Esophagus squamous epithelium (tissue), 5 donors: Measurements from ENCODE around the gene PRUNE2. TPM values are rescaled to one million over a fixed set of nuclear protein-coding genes. Genes with fewer than 3 reads are reported as not detected.

Source experiments
- DNase-seq: peaks from one replicate; lab custom pipeline; 2025; lab: John Stamatoyannopoulos, UW
- H3K27ac ChIP-seq, 4 donors: fragments of 200-600 bp; sonication (generic); one replicate each; pipeline ENCODE4 v1.5.1; 2016 to 2019; ENCODE audit warnings: mild to moderate bottlenecking in 1 of 4
- H3K27me3 ChIP-seq, 4 donors: fragments of 200-600 bp; sonication (generic); 1 replicate in 3 of 4; 2 replicates in 1 of 4; pipeline versions ENCODE4 v1.5.1 to v1.6.0; 2017 to 2021; ENCODE audit warnings: antibody characterized with exemption in 1 of 4
- H3K36me3 ChIP-seq, 3 donors: fragments of 200-600 bp; sonication (generic); one replicate each; pipeline ENCODE4 v1.5.1; 2016 to 2019
- H3K4me1 ChIP-seq, 3 donors: fragments of 200-600 bp; sonication (generic); one replicate each; pipeline ENCODE4 v1.5.1; 2017 to 2019
- H3K4me3 ChIP-seq, 4 donors: fragments of 200-600 bp; sonication (generic); 1 replicate in 3 of 4; 2 replicates in 1 of 4; pipeline ENCODE4 v1.5.1; 2016 to 2019; ENCODE audit warnings: mild to moderate bottlenecking in 2 of 4, moderate library complexity in 1 of 4
- H3K9me3 ChIP-seq, 3 donors: fragments of 200-600 bp; sonication (generic); one replicate each; pipeline ENCODE4 v1.5.1; 2016 to 2019
- CTCF ChIP-seq, 6 experiments: fragments of 450-650 bp in 4 of 6; fragments of 200-600 bp in 2 of 6; sonication (generic) in 2 of 6; IDR thresholded peaks; one replicate each; pipeline ENCODE4 v1.5.1; 2016 to 2019; ENCODE audit warnings: antibody characterized with exemption in 6 of 6, mild to moderate bottlenecking in 4 of 6, moderate library complexity in 4 of 6
- POLR2A ChIP-seq, 4 donors: fragments of 450-650 bp; IDR thresholded peaks; one replicate each; pipeline ENCODE4 v1.6.1; 2017; ENCODE audit warnings: antibody characterized with exemption in 4 of 4, mild to moderate bottlenecking in 4 of 4, moderate library complexity in 3 of 4
- WGBS, 2 donors: methylation state at CpG; one replicate each; pipeline ENCODE4 v1.1.5; 2018; 5-methylcytosine and 5-hydroxymethylcytosine counted together
- intact Hi-C: fragments of 100-400 bp; cut with DNase I; formaldehyde crosslinking; loops from one replicate; pipeline ENCODE4 v1.15.0; 2022
- total RNA-seq, 4 donors: library from RNA; depleted of rRNA; stranded (reverse); fragments of >200 nt; gene quantifications; one replicate each; pipeline ENCODE4 v1.1.0, GENCODE V29; 2016
- donor health status: DM: yes; HTN: yes; CAD: no.

Gene PRUNE2
- total RNA-seq, 4 donors from 2014 or later, result 9.9 to 126 (median 26.7) TPM

DNA sequence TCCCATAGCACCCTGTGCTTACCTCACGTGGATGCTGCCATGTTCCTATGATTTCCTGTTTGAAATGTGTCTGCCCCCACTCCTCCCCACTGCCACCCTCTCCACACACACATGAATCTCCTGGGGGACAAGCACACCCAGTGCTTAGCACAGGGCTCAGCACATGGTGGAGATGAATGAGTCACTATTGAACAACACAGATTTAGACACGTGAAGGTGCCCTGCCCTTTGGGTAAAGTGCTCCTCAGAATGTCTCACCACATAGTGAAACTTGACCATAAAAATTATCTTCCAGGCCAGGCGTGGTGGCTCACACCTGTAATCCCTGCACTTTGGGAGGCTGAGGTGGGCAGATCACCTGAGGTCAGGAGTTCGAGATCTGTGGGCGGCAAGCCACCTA lies 240.5 kb downstream of the PRUNE2 start:
- H3K27me3 ChIP-seq, result no peaks in the 10 kb centered on the region
- no peaks in the 10 kb centered on the region for H3K9me3 ChIP-seq
- H3K27ac ChIP-seq, result no peak overlapping the region
- H3K4me3 ChIP-seq, result no peak overlapping the region
- intact Hi-C loops, result no loop called here
- DNase-seq, result no peak
- peaks cover 0 to 8% (median 3%) of the 10 kb centered on the region in 3 donors for H3K4me1 ChIP-seq
- TF ChIP-seq POLR2A (IDR thresholded peaks at IDR 0.05) (no peak), CTCF (IDR thresholded peaks at IDR 0.05) (no peak)
- no peaks in the 10 kb centered on the region for H3K36me3 ChIP-seq
- 71 to 100% methylated on average over 3 to 4 of the region's 5 CpGs for WGBS, 2 donors

- Histone ChIP-seq H3K4me1 (peaks cover 0 to 8% (median 3%) of the 10 kb centered on the region in 3 donors), H3K36me3 (no peaks in the 10 kb centered on the region), H3K4me3 (no peak overlapping the region), H3K9me3 (no peaks in the 10 kb centered on the region), H3K27me3 (no peaks in the 10 kb centered on the region), H3K27ac (no peak overlapping the region)
- TF ChIP-seq POLR2A (IDR thresholded peaks at IDR 0.05) (no peak), CTCF (IDR thresholded peaks at IDR 0.05) (no peak)
- DNase-seq, result no peak
- WGBS, 2 donors, result 46 to 67% methylated on average over 1 of the region's 1 CpG
- intact Hi-C loops, result loop anchor here (5.0 kb wide), 1 partner anchor 217 kb away; no protein-coding TSS in a partner anchor
Measured at GRCh38 chr9:76664120-76664519, 241.8 kb downstream of the PRUNE2 start.

GRCh38 chr9:76662476-76663281 lies 243.2 kb downstream of the PRUNE2 start:
- Histone ChIP-seq H3K27ac (no peak overlapping the region), H3K27me3 (no peaks in the 10 kb centered on the region), H3K9me3 (no peaks in the 10 kb centered on the region), H3K4me3 (no peak overlapping the region), H3K36me3 (no peaks in the 10 kb centered on the region), H3K4me1 (peaks cover 0 to 15% (median 3%) of the 10 kb centered on the region in 3 donors)
- 35% methylated on average over 6 of the region's 6 CpGs for WGBS, 2 donors
- intact Hi-C loops, result loop anchor here (5.0 kb wide), 1 partner anchor 215 kb away; no protein-coding TSS in a partner anchor
- TF ChIP-seq CTCF (IDR thresholded peaks at IDR 0.05) (no peak), POLR2A (IDR thresholded peaks at IDR 0.05) (no peak)
- DNase-seq, result no peak

- Histone ChIP-seq H3K9me3 (no peaks in the 10 kb centered on the region), H3K27me3 (no peaks in the 10 kb centered on the region), H3K4me1 (peaks cover 0 to 38% (median 3%) of the 10 kb centered on the region in 3 donors), H3K27ac (no peak overlapping the region), H3K4me3 (no peak overlapping the region), H3K36me3 (no peaks in the 10 kb centered on the region)
- no peak for DNase-seq
- intact Hi-C loops, result no loop called here
- 52 to 57% methylated on average over 6 of the region's 6 CpGs for WGBS, 2 donors
- no peak for TF ChIP-seq POLR2A (IDR thresholded peaks at IDR 0.05)
- TF ChIP-seq CTCF (IDR thresholded peaks at IDR 0.05), result peak in 4 of 6 experiments; percentile 43 to 62 (median 47)
Measured at GRCh38 chr9:76658510-76659231, 247.2 kb downstream of the PRUNE2 start.

DNA sequence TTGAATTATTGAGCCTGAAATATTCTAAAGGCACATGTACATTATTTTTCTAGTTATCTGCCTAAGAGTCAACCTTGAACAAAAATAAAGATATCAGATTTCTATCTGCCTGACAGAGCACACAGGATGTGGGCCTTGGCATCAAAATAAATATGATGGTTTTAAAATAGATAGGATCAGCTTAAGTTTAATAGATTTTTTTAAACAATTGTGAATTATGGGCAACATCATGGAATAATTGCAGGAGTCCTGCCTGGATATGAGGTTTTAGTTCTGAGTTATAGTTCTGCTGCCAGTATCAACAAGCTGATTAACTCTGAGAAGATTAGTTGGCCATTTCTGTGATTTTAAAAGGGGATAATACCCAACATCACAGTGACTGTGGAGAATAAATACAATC lies 248.6 kb downstream of the PRUNE2 start:
- H3K36me3 ChIP-seq, result no peaks in the 10 kb centered on the region
- TF ChIP-seq CTCF (IDR thresholded peaks at IDR 0.05) (no peak), POLR2A (IDR thresholded peaks at IDR 0.05) (no peak)
- H3K27ac ChIP-seq, result peak overlapping the region in 1 of 4 donors; percentile 7
- no peak for DNase-seq
- no peak overlapping the region for H3K4me3 ChIP-seq
- H3K27me3 ChIP-seq, result no peaks in the 10 kb centered on the region
- H3K4me1 ChIP-seq, result peaks cover 0 to 40% (median 0%) of the 10 kb centered on the region in 3 donors
- intact Hi-C loops, result no loop called here
- H3K9me3 ChIP-seq, result no peaks in the 10 kb centered on the region
